Endothelial cell (in vitro differentiated cells): ENCODE measurements around the gene CGRRF1. TPM values are rescaled to one million over a fixed set of nuclear protein-coding genes. Genes with fewer than 3 reads are reported as not detected.
A peak's percentile ranks its signal among the peaks of the same experiment; 100 is the strongest.

ENCODE experiments used
- DNase-seq: peaks from one replicate; pipeline ENCODE4 v3.0.0; 2021; ENCODE audit warnings: low spot score
- H3K27ac Mint-ChIP-seq: one replicate; pipeline ENCODE4 v1.8.0; 2021; ENCODE audit warnings: mixed read lengths, inconsistent platforms; ENCODE audit not compliant: unreplicated experiment
- H3K27me3 Mint-ChIP-seq: one replicate; pipeline ENCODE4 v1.8.0; 2021; ENCODE audit warnings: mild to moderate bottlenecking, moderate library complexity, mixed read lengths, inconsistent platforms; ENCODE audit not compliant: unreplicated experiment
- H3K36me3 Mint-ChIP-seq: one replicate; pipeline ENCODE4 v1.8.0; 2021; ENCODE audit warnings: mild to moderate bottlenecking, low read depth, mixed read lengths, inconsistent platforms; ENCODE audit not compliant: unreplicated experiment
- H3K4me1 Mint-ChIP-seq: one replicate; pipeline ENCODE4 v1.8.0; 2021; ENCODE audit warnings: mild to moderate bottlenecking, mixed read lengths, inconsistent platforms; ENCODE audit not compliant: unreplicated experiment
- H3K4me3 Mint-ChIP-seq: one replicate; pipeline ENCODE4 v1.8.0; 2021; ENCODE audit warnings: mild to moderate bottlenecking, mixed read lengths, inconsistent platforms; ENCODE audit not compliant: unreplicated experiment
- H3K9me3 Mint-ChIP-seq: one replicate; pipeline ENCODE4 v1.8.0; 2021; ENCODE audit warnings: mixed read lengths, inconsistent platforms; ENCODE audit not compliant: unreplicated experiment
- CTCF ChIP-seq: fragments of 200-600 bp; sonication (generic); IDR thresholded peaks from one replicate; pipeline ENCODE4 v1.5.0; 2021; ENCODE audit warnings: antibody characterized with exemption; ENCODE audit not compliant: unreplicated experiment
- total RNA-seq: library from RNA; stranded (reverse); fragmentation: NEBNext Ultra II Directional; extraction: Animal tissue kit (Norgen Biotek cat#: 25700); gene quantifications from one replicate; pipeline ENCODE4 v1.2.1, GENCODE V29; 2021; ENCODE audit not compliant: unreplicated experiment

CGRRF1 gene
- total RNA-seq, 1 donor from 2014 or later: 31.1 TPM

DNA sequence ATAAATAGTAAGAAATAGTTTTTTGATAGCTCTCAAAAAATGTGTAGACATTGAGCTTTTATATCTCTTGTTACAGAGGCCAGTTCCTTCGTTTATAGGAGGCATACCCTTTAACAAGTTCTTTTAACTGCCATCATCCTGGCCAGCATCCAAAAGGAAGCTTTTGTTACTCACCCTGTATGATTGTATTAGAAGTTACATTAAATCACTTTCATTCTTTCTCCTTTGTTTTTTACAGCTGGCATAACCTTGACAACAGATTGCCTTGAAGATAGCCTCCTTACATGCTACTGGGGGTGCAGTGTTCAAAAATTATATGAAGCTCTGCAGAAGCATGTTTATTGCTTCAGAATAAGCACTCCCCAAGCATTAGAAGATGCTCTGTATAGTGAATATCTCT, 20.1 kb downstream of the CGRRF1 start:
- H3K36me3 Mint-ChIP-seq: peaks cover 3% of the 10 kb centered on the region
- H3K27me3 Mint-ChIP-seq: no peaks in the 10 kb centered on the region
- no peaks in the 10 kb centered on the region for H3K9me3 Mint-ChIP-seq
- H3K4me1 Mint-ChIP-seq: peaks cover 8% of the 10 kb centered on the region
- no peak overlapping the region for H3K4me3 Mint-ChIP-seq
- no peak overlapping the region for H3K27ac Mint-ChIP-seq
- no peak for DNase-seq
- no peak for TF ChIP-seq CTCF

DNA sequence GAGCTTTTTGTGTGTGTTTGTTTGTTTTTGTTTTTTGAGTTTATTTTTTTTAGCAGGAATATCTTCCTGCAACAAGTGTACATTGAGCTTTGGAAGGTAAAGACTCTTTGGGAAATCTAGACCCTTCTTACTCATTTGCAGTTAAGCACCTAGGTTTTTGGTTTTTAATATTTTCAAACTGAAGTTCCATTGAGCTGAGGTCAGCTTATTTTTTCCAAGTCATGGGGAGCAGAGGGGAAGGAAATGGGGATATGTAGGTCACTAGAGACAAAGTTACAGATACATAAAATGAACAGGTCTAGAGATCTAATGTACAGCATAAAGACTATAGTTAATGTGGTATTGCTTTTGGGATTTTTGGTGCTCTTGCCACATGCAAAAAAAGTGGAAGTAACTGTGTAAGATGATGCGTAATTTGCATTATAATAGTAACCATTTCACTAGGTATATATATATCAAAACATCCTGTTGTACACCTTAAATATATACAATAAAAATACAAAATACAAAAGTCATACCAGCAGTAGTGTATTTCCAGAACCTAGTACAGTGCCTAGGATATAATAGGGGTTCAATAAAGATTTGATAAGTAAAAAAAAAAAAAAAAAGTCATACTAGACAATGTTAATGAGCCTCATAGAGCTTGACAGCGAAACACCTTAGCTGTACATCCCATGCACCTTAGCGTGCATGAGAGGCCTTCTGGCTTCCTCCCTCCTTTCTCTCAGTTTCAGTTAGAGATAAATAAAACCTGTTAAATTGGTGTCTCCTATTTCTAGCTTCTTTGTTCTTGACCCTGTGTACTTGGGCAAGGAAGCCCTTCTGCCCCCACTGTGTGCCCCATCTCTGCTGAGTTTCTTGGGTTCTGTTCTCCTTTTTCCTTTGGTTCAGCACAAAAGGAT, 22.7 kb downstream of the CGRRF1 start:
- Mint-ChIP-seq H3K27me3 (peaks cover 1% of the 10 kb centered on the region), H3K9me3 (no peaks in the 10 kb centered on the region), H3K27ac (peak overlapping the region; percentile 76), H3K4me3 (no peak overlapping the region), H3K36me3 (no peaks in the 10 kb centered on the region), H3K4me1 (peaks cover 20% of the 10 kb centered on the region)
- DNase-seq: no peak
- TF ChIP-seq CTCF: no peak

- Mint-ChIP-seq H3K27ac (peak overlapping the region; percentile 76), H3K4me3 (no peak overlapping the region), H3K36me3 (no peaks in the 10 kb centered on the region), H3K9me3 (no peaks in the 10 kb centered on the region), H3K27me3 (peaks cover 1% of the 10 kb centered on the region), H3K4me1 (peaks cover 20% of the 10 kb centered on the region)
- no peak for TF ChIP-seq CTCF
- DNase-seq: no peak
These were observed 23.4 kb downstream of the CGRRF1 start for GRCh38 chr14:54533100-54533499.

DNA sequence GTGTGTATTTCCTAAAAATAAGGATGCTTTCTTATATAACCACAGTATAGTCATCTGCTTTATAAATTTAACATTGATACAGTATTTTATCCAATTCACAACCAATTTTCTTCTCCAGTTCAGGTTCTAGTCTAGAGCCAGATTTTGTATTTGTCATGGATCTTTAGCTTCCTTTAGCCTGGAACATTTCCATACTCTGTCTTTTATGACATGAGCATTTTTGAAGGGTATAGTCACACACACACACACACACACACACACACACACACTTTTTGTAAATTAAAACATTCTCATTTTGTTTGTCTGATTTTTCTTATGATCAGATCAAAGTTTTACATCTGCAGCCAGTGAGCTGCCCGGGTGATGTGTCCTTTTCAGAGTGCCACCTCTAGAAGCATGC, 25.4 kb downstream of the CGRRF1 start:
- no peak for DNase-seq
- no peak for TF ChIP-seq CTCF
- H3K9me3 Mint-ChIP-seq: no peaks in the 10 kb centered on the region
- H3K4me1 Mint-ChIP-seq: peaks cover 20% of the 10 kb centered on the region
- peaks cover 5% of the 10 kb centered on the region for H3K36me3 Mint-ChIP-seq
- no peak overlapping the region for H3K4me3 Mint-ChIP-seq
- H3K27ac Mint-ChIP-seq: no peak overlapping the region
- H3K27me3 Mint-ChIP-seq: peaks cover 1% of the 10 kb centered on the region

GRCh38 chr14:54535646-54536045, 25.9 kb downstream of the CGRRF1 start:
- no peak for TF ChIP-seq CTCF
- Mint-ChIP-seq H3K36me3 (peaks cover 8% of the 10 kb centered on the region), H3K27me3 (peaks cover 1% of the 10 kb centered on the region), H3K4me3 (no peak overlapping the region), H3K4me1 (peaks cover 20% of the 10 kb centered on the region), H3K9me3 (no peaks in the 10 kb centered on the region), H3K27ac (peak overlapping the region; percentile 59)
- no peak for DNase-seq
